Measurements from ENCODE around the gene PTGDS. TPM values are rescaled to one million over a fixed set of nuclear protein-coding genes. Genes with fewer than 3 reads are reported as not detected.

Gene PTGDS
- total and polyA plus RNA-seq, 10 of the 15 experiments (the other 5 are each of a cell fraction or from before 2014, with no cell fraction given): not detected

- no peaks in the 10 kb centered on the region for H3K4me1 ChIP-seq (ENCODE audit: control insufficient read depth, insufficient read depth, low read length)
- ChIA-PET SMC1A (ENCODE audit: uncharacterized antibody, unreplicated experiment) (no interaction called here), POLR2A (no interaction called here), RAD21 (ENCODE audit: unreplicated experiment) (no interaction called here), CTCF (interaction anchor here (1.0 kb wide), 1 partner anchor 168 kb away, joined by 3 read pairs; the partner anchor contains the start of gene AJM1)
- no peaks in the 10 kb centered on the region for H3K79me2 ChIP-seq (ENCODE audit: control insufficient read depth, insufficient read depth, low read length)
- H3K4me2 ChIP-seq (ENCODE audit: control insufficient read depth, insufficient read depth): no peak overlapping the region
- H3K27me3 ChIP-seq (replicated peaks in 1 of 2; ENCODE audit: control insufficient read depth in 2 of 2, insufficient read depth in 2 of 2, low read length in 1 of 2): no peaks in the 10 kb centered on the region
- no peak for FAIRE-seq
- no peak for ATAC-seq
- H2AFZ ChIP-seq (ENCODE audit: control insufficient read depth, low read depth, low read length): no peak overlapping the region
- in situ Hi-C loops (cut with MboI): no loop called here
- H3K36me3 ChIP-seq (ENCODE audit: control insufficient read depth in 2 of 2, insufficient read depth in 2 of 2, low read length in 1 of 2): no peaks in the 10 kb centered on the region
- intact Hi-C loops (cut with micrococcal nuclease; ENCODE audit: unreplicated experiment): no loop called here
- H3K4me3 ChIP-seq: no peak overlapping the region
- no TSS peak for BruUV-seq (replicated peaks)
- no peaks in the 10 kb centered on the region; the same call in 2 of the 3 replicates for H3K9me3 ChIP-seq (replicated peaks; ENCODE audit: control insufficient read depth, insufficient read depth, low read length)
- no peak overlapping the region for H3K9ac ChIP-seq (ENCODE audit: control insufficient read depth, insufficient read depth, low read length)
- H4K20me1 ChIP-seq (ENCODE audit: control insufficient read depth, insufficient read depth): no peaks in the 10 kb centered on the region
- WGBS (ENCODE audit: insufficient coverage, insufficient replicate concordance, low lambda C conversion rate, missing lambda C conversion rate): 90% methylated on average over 37 of the region's 49 CpGs
- DNase-seq (ENCODE audit: low read depth, low spot score): no peak
- H3K27ac ChIP-seq (ENCODE audit: control insufficient read depth, insufficient read depth): no peak overlapping the region
- TF ChIP-seq RBBP5 (conservative IDR thresholded peaks at IDR 0.05) (no peak), NR2C2 (IDR thresholded peaks at IDR 0.05; ENCODE audit: borderline replicate concordance, control insufficient read depth, insufficient read length, low read depth) (no peak), PAX5 (IDR thresholded peaks at IDR 0.05; ENCODE audit: borderline replicate concordance, low read depth, low read length) (no peak), RFX5 (IDR thresholded peaks at IDR 0.05; ENCODE audit: low read depth, low read length) (no peak), DPF2 (IDR thresholded peaks at IDR 0.05) (no peak), WRNIP1 (IDR thresholded peaks at IDR 0.05; ENCODE audit: borderline replicate concordance, low read depth, low read length) (no peak), MYC (IDR thresholded peaks at IDR 0.05; ENCODE audit: insufficient read depth, insufficient read length, insufficient replicate concordance, low read length, severe bottlenecking) (no peak), TCF12 (IDR thresholded peaks at IDR 0.05; ENCODE audit: low read depth, low read length) (no peak), NRF1 (conservative IDR thresholded peaks at IDR 0.05; ENCODE audit: low read depth, low read length) (no peak), ZNF622 (IDR thresholded peaks at IDR 0.05) (no peak), SRF (IDR thresholded peaks at IDR 0.05; ENCODE audit: low read depth in 2 of 2, low read length in 2 of 2) (no peak), CBX5 (IDR thresholded peaks at IDR 0.05; ENCODE audit: low read depth) (no peak), HCFC1 (IDR thresholded peaks at IDR 0.05; ENCODE audit: low read length) (no peak), BCL11A (IDR thresholded peaks at IDR 0.05; ENCODE audit: low read depth, low read length) (no peak), YY1 (IDR thresholded peaks at IDR 0.05; ENCODE audit: low read depth, low read length) (no peak), RAD51 (IDR thresholded peaks at IDR 0.05) (no peak)
- TF ChIP-seq, protein P1, sequence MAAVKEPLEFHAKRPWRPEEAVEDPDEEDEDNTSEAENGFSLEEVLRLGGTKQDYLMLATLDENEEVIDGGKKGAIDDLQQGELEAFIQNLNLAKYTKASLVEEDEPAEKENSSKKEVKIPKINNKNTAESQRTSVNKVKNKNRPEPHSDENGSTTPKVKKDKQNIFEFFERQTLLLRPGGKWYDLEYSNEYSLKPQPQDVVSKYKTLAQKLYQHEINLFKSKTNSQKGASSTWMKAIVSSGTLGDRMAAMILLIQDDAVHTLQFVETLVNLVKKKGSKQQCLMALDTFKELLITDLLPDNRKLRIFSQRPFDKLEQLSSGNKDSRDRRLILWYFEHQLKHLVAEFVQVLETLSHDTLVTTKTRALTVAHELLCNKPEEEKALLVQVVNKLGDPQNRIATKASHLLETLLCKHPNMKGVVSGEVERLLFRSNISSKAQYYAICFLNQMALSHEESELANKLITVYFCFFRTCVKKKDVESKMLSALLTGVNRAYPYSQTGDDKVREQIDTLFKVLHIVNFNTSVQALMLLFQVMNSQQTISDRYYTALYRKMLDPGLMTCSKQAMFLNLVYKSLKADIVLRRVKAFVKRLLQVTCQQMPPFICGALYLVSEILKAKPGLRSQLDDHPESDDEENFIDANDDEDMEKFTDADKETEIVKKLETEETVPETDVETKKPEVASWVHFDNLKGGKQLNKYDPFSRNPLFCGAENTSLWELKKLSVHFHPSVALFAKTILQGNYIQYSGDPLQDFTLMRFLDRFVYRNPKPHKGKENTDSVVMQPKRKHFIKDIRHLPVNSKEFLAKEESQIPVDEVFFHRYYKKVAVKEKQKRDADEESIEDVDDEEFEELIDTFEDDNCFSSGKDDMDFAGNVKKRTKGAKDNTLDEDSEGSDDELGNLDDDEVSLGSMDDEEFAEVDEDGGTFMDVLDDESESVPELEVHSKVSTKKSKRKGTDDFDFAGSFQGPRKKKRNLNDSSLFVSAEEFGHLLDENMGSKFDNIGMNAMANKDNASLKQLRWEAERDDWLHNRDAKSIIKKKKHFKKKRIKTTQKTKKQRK (IDR thresholded peaks at IDR 0.05; ENCODE audit: low read depth, low read length): no peak
- TF ChIP-seq, protein P2, sequence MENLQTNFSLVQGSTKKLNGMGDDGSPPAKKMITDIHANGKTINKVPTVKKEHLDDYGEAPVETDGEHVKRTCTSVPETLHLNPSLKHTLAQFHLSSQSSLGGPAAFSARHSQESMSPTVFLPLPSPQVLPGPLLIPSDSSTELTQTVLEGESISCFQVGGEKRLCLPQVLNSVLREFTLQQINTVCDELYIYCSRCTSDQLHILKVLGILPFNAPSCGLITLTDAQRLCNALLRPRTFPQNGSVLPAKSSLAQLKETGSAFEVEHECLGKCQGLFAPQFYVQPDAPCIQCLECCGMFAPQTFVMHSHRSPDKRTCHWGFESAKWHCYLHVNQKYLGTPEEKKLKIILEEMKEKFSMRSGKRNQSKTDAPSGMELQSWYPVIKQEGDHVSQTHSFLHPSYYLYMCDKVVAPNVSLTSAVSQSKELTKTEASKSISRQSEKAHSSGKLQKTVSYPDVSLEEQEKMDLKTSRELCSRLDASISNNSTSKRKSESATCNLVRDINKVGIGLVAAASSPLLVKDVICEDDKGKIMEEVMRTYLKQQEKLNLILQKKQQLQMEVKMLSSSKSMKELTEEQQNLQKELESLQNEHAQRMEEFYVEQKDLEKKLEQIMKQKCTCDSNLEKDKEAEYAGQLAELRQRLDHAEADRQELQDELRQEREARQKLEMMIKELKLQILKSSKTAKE (IDR thresholded peaks at IDR 0.05; ENCODE audit: low read depth, poor library complexity, severe bottlenecking): no peak
These were observed 32.8 kb downstream of the PTGDS start for GRCh38 chr9:137009938-137010732.
